ENCODE data around the gene RIMBP2. TPM values are rescaled to one million over a fixed set of nuclear protein-coding genes. Genes with fewer than 3 reads are reported as not detected.

Gene RIMBP2
- polyA plus RNA-seq, 1 of the 3 experiments (the other 2 are of a cell fraction) = 0.90 TPM

- TF ChIP-seq USF2 (IDR thresholded peaks at IDR 0.05; ENCODE audit: borderline replicate concordance, low read depth, low read length) (no peak), NFIC (IDR thresholded peaks at IDR 0.05; ENCODE audit: borderline replicate concordance) (no peak)
Observed at GRCh38 chr12:130609966-130610365, 106.1 kb downstream of the RIMBP2 start (continued).

GRCh38 chr12:130608831-130609230 lies 107.3 kb downstream of the RIMBP2 start:
- Histone ChIP-seq H3K9ac (no peak overlapping the region), H3F3A (replicated peaks; ENCODE audit: insufficient read depth) (no peaks in the 10 kb centered on the region), H3K4me2 (no peak overlapping the region), H3K4me1 (ENCODE audit: control insufficient read depth in 1 of 2, insufficient read depth in 2 of 2, low read depth in 1 of 2, low read length in 1 of 2) (peaks cover 0 to 64% of the 10 kb centered on the region in 2 experiments; a peak in 1 of 4 replicates), H3K36me3 (replicated peaks in 1 of 2; ENCODE audit: control insufficient read depth in 1 of 2, insufficient read depth in 2 of 2, low read length in 1 of 2) (no peaks in the 10 kb centered on the region), H2AFZ (ENCODE audit: low read depth) (no peak overlapping the region), H4K20me1 (ENCODE audit: insufficient read depth) (no peaks in the 10 kb centered on the region), H3K9me3 (no peaks in the 10 kb centered on the region), H3K9me2 (no peaks in the 10 kb centered on the region), H3K4me3 (ENCODE audit: low read depth in 2 of 2, low read length in 1 of 2) (no peak overlapping the region), H3K27me3 (ENCODE audit: insufficient read depth) (no peaks in the 10 kb centered on the region), H3K79me2 (ENCODE audit: insufficient read depth) (no peaks in the 10 kb centered on the region), H3K27ac (ENCODE audit: low read depth in 2 of 2, low read length in 1 of 2) (peak overlapping the region in 1 of 2 experiments; percentile 43; a peak in 1 of 4 replicates)
- ChIA-PET CTCF (interaction anchor here (0.7 kb wide), 1 partner anchor 127 kb away, joined by 4 read pairs; no protein-coding TSS in a partner anchor), POLR2A (no interaction called here)
- DNase-seq = no peak
- WGBS (ENCODE audit: low lambda C conversion rate) = 48% methylated on average over 7 of the region's 7 CpGs
- TF ChIP-seq ELF1 (IDR thresholded peaks at IDR 0.05) (no peak), SIN3A (IDR thresholded peaks at IDR 0.05; ENCODE audit: borderline replicate concordance, low read depth, low read length) (no peak), GABPA (IDR thresholded peaks at IDR 0.05; ENCODE audit: low read depth) (no peak), EP300 (IDR thresholded peaks at IDR 0.05; ENCODE audit: borderline replicate concordance in 1 of 2, low read depth in 1 of 2, low read length in 1 of 2) (no peak), RCOR1 (IDR thresholded peaks at IDR 0.05; ENCODE audit: low read length) (no peak), MEF2A (IDR thresholded peaks at IDR 0.05; ENCODE audit: borderline replicate concordance, low read depth) (no peak), CTCF (IDR thresholded peaks at IDR 0.05) (no peak), ZBTB33 (IDR thresholded peaks at IDR 0.05; ENCODE audit: borderline replicate concordance, low read depth) (no peak), EZH2phosphoT487 (IDR thresholded peaks at IDR 0.05; ENCODE audit: borderline replicate concordance, low read depth) (no peak), USF1 (IDR thresholded peaks at IDR 0.05; ENCODE audit: borderline replicate concordance, low read depth) (no peak), YY1 (IDR thresholded peaks at IDR 0.05; ENCODE audit: low read depth) (no peak), TAF1 (IDR thresholded peaks at IDR 0.05; ENCODE audit: borderline replicate concordance, low read depth, low read length) (no peak)

Measured in SK-N-SH (cell line).